ENCODE results near the gene DNM3. TPM values are rescaled to one million over a fixed set of nuclear protein-coding genes. Genes with fewer than 3 reads are reported as not detected.

The DNM3 gene
- polyA plus RNA-seq, 1 donor (not counting 4 experiments of a cell fraction or from before 2014, with no cell fraction given) = 2.0 TPM

DNA sequence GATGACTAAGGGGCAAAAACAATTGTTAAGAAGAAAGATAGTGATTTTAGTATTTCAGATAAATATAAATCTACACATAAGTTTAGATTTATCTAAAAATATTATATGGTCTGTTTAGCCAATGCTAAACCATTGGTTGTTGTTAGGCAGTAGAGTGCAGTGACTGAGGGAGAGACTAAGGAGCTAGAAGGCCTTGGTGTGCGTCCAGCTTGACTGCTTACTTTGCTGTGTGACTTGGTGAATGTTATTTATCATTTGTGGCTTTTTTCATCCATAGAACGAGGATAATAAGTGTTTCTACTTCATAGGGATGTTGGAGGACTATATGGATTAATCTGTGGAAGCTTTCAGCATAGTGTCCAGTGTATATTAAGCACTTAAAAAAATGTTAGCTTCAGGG, 314.5 kb downstream of the DNM3 start:
- H3K4me3 ChIP-seq (ENCODE audit: control insufficient read depth in 2 of 3, extremely low read depth in 1 of 3, insufficient read depth in 2 of 3, low read depth in 1 of 3, low read length in 3 of 3) = no peak overlapping the region
- no peaks in the 10 kb centered on the region for H3K79me2 ChIP-seq (ENCODE audit: control insufficient read depth, insufficient read depth, low read length)
- no peaks in the 10 kb centered on the region for H3K9me1 ChIP-seq (ENCODE audit: control insufficient read depth, extremely low read depth, insufficient read depth, low read length)
- H3K27ac ChIP-seq (ENCODE audit: control insufficient read depth, insufficient read depth, low read length) = no peak overlapping the region
- dilution Hi-C loops (cut with MboI; ENCODE audit: extremely low pct_ligation_motif_present, low sequenced_read_pairs) = no loop called here
- no peak overlapping the region for H2AFZ ChIP-seq (ENCODE audit: control insufficient read depth, low read length)
- FAIRE-seq (no peak), DNase-seq (ENCODE audit: low read depth, low spot score) (no peak)
- H3K27me3 ChIP-seq (ENCODE audit: control insufficient read depth, extremely low read depth, insufficient read depth, low read length) = no peaks in the 10 kb centered on the region
- no peak overlapping the region for H3K4me2 ChIP-seq (ENCODE audit: control insufficient read depth, extremely low read depth, insufficient read depth, low read depth, low read length)
- H3K36me3 ChIP-seq (ENCODE audit: control insufficient read depth in 2 of 2, extremely low read depth in 1 of 2, insufficient read depth in 2 of 2, low read length in 2 of 2) = no peaks in the 10 kb centered on the region
- TF ChIP-seq EZH2 (IDR thresholded peaks at IDR 0.05; ENCODE audit: low read length) = no peak
- TF ChIP-seq, protein P1, sequence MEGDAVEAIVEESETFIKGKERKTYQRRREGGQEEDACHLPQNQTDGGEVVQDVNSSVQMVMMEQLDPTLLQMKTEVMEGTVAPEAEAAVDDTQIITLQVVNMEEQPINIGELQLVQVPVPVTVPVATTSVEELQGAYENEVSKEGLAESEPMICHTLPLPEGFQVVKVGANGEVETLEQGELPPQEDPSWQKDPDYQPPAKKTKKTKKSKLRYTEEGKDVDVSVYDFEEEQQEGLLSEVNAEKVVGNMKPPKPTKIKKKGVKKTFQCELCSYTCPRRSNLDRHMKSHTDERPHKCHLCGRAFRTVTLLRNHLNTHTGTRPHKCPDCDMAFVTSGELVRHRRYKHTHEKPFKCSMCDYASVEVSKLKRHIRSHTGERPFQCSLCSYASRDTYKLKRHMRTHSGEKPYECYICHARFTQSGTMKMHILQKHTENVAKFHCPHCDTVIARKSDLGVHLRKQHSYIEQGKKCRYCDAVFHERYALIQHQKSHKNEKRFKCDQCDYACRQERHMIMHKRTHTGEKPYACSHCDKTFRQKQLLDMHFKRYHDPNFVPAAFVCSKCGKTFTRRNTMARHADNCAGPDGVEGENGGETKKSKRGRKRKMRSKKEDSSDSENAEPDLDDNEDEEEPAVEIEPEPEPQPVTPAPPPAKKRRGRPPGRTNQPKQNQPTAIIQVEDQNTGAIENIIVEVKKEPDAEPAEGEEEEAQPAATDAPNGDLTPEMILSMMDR (optimal IDR thresholded peaks at IDR 0.05 in 1 of 3, IDR thresholded peaks at IDR 0.05 in 1 of 3, conservative IDR thresholded peaks at IDR 0.05 in 1 of 3; ENCODE audit: extremely low read depth in 1 of 3, insufficient read depth in 2 of 3, low read length in 3 of 3) = no peak
- H3K4me1 ChIP-seq (ENCODE audit: control insufficient read depth, extremely low read depth, insufficient read depth, low read length) = peaks cover 22% of the 10 kb centered on the region
- H3K9me3 ChIP-seq (ENCODE audit: control insufficient read depth, low read depth, low read length) = no peaks in the 10 kb centered on the region
- H3K9ac ChIP-seq (ENCODE audit: control insufficient read depth, extremely low read depth, insufficient read depth, low read length) = no peak overlapping the region
- no peaks in the 10 kb centered on the region for H4K20me1 ChIP-seq (ENCODE audit: control insufficient read depth, extremely low read depth, insufficient read depth, low read length)

DNA sequence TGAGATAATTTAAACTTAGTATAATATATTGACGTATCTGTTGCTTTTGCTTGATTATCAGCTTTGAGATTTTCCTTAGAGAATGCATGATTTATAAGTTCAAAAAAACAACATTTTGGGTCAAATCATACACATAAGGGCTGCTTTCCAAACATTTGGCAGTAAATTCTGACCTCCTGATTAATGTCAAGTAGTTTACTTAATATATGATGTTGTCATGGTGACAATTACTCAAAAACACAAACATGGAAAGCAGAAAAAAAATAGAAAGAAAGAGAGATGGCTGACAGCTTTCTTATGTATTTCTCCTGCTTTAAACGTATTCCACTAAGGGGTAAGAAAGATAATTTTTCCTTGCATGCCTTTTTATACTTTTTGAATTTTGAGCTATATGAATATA, 320.9 kb downstream of the DNM3 start:
- Histone ChIP-seq H3K36me3 (ENCODE audit: control insufficient read depth in 2 of 2, extremely low read depth in 1 of 2, insufficient read depth in 2 of 2, low read length in 2 of 2) (no peaks in the 10 kb centered on the region), H4K20me1 (ENCODE audit: control insufficient read depth, extremely low read depth, insufficient read depth, low read length) (no peaks in the 10 kb centered on the region), H3K27ac (ENCODE audit: control insufficient read depth, insufficient read depth, low read length) (no peak overlapping the region), H3K27me3 (ENCODE audit: control insufficient read depth, extremely low read depth, insufficient read depth, low read length) (no peaks in the 10 kb centered on the region), H3K4me3 (ENCODE audit: control insufficient read depth in 2 of 3, extremely low read depth in 1 of 3, insufficient read depth in 2 of 3, low read depth in 1 of 3, low read length in 3 of 3) (no peak overlapping the region), H3K9me3 (ENCODE audit: control insufficient read depth, low read depth, low read length) (no peaks in the 10 kb centered on the region), H3K79me2 (ENCODE audit: control insufficient read depth, insufficient read depth, low read length) (no peaks in the 10 kb centered on the region), H3K4me2 (ENCODE audit: control insufficient read depth, extremely low read depth, insufficient read depth, low read depth, low read length) (no peak overlapping the region), H3K4me1 (ENCODE audit: control insufficient read depth, extremely low read depth, insufficient read depth, low read length) (no peaks in the 10 kb centered on the region), H3K9me1 (ENCODE audit: control insufficient read depth, extremely low read depth, insufficient read depth, low read length) (no peaks in the 10 kb centered on the region), H2AFZ (ENCODE audit: control insufficient read depth, low read length) (no peak overlapping the region), H3K9ac (ENCODE audit: control insufficient read depth, extremely low read depth, insufficient read depth, low read length) (no peak overlapping the region)
- DNase-seq (ENCODE audit: low read depth, low spot score) (no peak), FAIRE-seq (no peak)
- dilution Hi-C loops (cut with MboI; ENCODE audit: extremely low pct_ligation_motif_present, low sequenced_read_pairs) = no loop called here
- no peak for TF ChIP-seq EZH2 (IDR thresholded peaks at IDR 0.05; ENCODE audit: low read length)
- TF ChIP-seq, protein P1 (optimal IDR thresholded peaks at IDR 0.05 in 1 of 3, IDR thresholded peaks at IDR 0.05 in 1 of 3, conservative IDR thresholded peaks at IDR 0.05 in 1 of 3; ENCODE audit: extremely low read depth in 1 of 3, insufficient read depth in 2 of 3, low read length in 3 of 3) = no peak
